Nephron (organoid): ENCODE measurements around the gene CATSPERB.

Experiments
- H3K27ac Mint-ChIP-seq, 3 experiments: 2 replicates each; pipeline ENCODE4 v1.8.0; 2020; ENCODE audit warnings: mixed read lengths in 3 of 3, mild to moderate bottlenecking in 2 of 3, moderate library complexity in 1 of 3
- H3K27me3 Mint-ChIP-seq: 2 replicates; pipeline ENCODE4 v1.8.0; 2021; ENCODE audit warnings: low read depth, mild to moderate bottlenecking, moderate library complexity, mixed read lengths
- H3K36me3 Mint-ChIP-seq: 2 replicates; pipeline ENCODE4 v1.8.0; 2020; ENCODE audit warnings: low read depth, mixed read lengths
- H3K4me1 Mint-ChIP-seq: 2 replicates; pipeline ENCODE4 v1.8.0; 2020; ENCODE audit warnings: mixed read lengths
- H3K4me3 Mint-ChIP-seq, 3 experiments: 2 replicates each; pipeline ENCODE4 v1.8.0; 2020; ENCODE audit warnings: mild to moderate bottlenecking in 3 of 3, mixed read lengths in 3 of 3, moderate library complexity in 2 of 3
- H3K9me3 Mint-ChIP-seq: 2 replicates; pipeline ENCODE4 v1.8.0; 2020; ENCODE audit warnings: mixed read lengths
- CTCF ChIP-seq, 3 experiments: fragments of 200-600 bp; sonication (generic); IDR thresholded peaks; one replicate each; pipeline ENCODE4 v1.5.0; 2021; ENCODE audit warnings: antibody characterized with exemption in 3 of 3; ENCODE audit not compliant: unreplicated experiment in 3 of 3

Gene CATSPERB

DNA sequence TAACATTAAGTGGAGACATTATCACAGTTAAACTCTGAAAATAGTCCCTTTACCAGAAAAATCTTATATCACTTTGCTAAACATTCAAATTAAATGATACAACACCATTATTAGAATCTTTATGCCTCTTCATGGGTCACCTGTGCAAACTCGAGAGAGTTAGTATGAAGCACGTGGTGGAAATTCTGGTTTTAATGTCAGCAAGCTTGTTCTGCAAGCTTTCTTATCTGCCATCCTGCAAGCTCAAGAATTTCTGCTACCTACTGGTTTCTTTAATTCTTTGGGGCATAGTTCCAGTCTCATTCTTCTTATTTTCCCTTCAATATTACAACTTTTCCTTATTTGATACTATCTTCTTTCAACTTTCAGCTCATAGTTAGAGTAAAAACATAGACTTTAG, 868 bp downstream of the CATSPERB start:
- H3K36me3 Mint-ChIP-seq: no peaks in the 10 kb centered on the region
- no peak for TF ChIP-seq CTCF (IDR thresholded peaks at IDR 0.05; ENCODE audit: unreplicated experiment in 3 of 3)
- peaks cover 8% of the 10 kb centered on the region for H3K27me3 Mint-ChIP-seq
- H3K4me1 Mint-ChIP-seq: no peaks in the 10 kb centered on the region
- no peaks in the 10 kb centered on the region for H3K9me3 Mint-ChIP-seq
- no peak overlapping the region for H3K4me3 Mint-ChIP-seq
- no peak overlapping the region for H3K27ac Mint-ChIP-seq

GRCh38 chr14:91729756-91730155, 2.1 kb downstream of the CATSPERB start:
- no peak for TF ChIP-seq CTCF (IDR thresholded peaks at IDR 0.05; ENCODE audit: unreplicated experiment in 3 of 3)

GRCh38 chr14:91728616-91729183, 3.2 kb downstream of the CATSPERB start:
- no peaks in the 10 kb centered on the region for H3K4me1 Mint-ChIP-seq
- no peak overlapping the region for H3K4me3 Mint-ChIP-seq
- H3K27ac Mint-ChIP-seq: no peak overlapping the region
- H3K9me3 Mint-ChIP-seq: no peaks in the 10 kb centered on the region
- TF ChIP-seq CTCF (IDR thresholded peaks at IDR 0.05; ENCODE audit: unreplicated experiment in 3 of 3): no peak
- peaks cover 5% of the 10 kb centered on the region for H3K27me3 Mint-ChIP-seq
- H3K36me3 Mint-ChIP-seq: no peaks in the 10 kb centered on the region

More at GRCh38 chr14:91729756-91730155, 2.1 kb downstream of the CATSPERB start:
- Mint-ChIP-seq H3K27me3 (peaks cover 8% of the 10 kb centered on the region), H3K27ac (no peak overlapping the region), H3K9me3 (no peaks in the 10 kb centered on the region), H3K4me1 (no peaks in the 10 kb centered on the region), H3K4me3 (no peak overlapping the region), H3K36me3 (no peaks in the 10 kb centered on the region)

GRCh38 chr14:91727121-91727520, 4.8 kb downstream of the CATSPERB start:
- no peak overlapping the region for H3K27ac Mint-ChIP-seq
- TF ChIP-seq CTCF (IDR thresholded peaks at IDR 0.05; ENCODE audit: unreplicated experiment in 3 of 3): no peak
- H3K27me3 Mint-ChIP-seq: peaks cover 5% of the 10 kb centered on the region
- no peak overlapping the region for H3K4me3 Mint-ChIP-seq
- H3K9me3 Mint-ChIP-seq: peaks cover under 1% of the 10 kb centered on the region
- H3K4me1 Mint-ChIP-seq: no peaks in the 10 kb centered on the region
- H3K36me3 Mint-ChIP-seq: no peaks in the 10 kb centered on the region

- H3K27ac Mint-ChIP-seq: no peak overlapping the region
- TF ChIP-seq CTCF (IDR thresholded peaks at IDR 0.05; ENCODE audit: unreplicated experiment in 3 of 3): no peak
- H3K9me3 Mint-ChIP-seq: peaks cover 2% of the 10 kb centered on the region
- no peak overlapping the region for H3K4me3 Mint-ChIP-seq
- no peaks in the 10 kb centered on the region for H3K36me3 Mint-ChIP-seq
- H3K27me3 Mint-ChIP-seq: peaks cover 5% of the 10 kb centered on the region
- no peaks in the 10 kb centered on the region for H3K4me1 Mint-ChIP-seq
Measured at GRCh38 chr14:91723501-91723900, 8.4 kb downstream of the CATSPERB start.

DNA sequence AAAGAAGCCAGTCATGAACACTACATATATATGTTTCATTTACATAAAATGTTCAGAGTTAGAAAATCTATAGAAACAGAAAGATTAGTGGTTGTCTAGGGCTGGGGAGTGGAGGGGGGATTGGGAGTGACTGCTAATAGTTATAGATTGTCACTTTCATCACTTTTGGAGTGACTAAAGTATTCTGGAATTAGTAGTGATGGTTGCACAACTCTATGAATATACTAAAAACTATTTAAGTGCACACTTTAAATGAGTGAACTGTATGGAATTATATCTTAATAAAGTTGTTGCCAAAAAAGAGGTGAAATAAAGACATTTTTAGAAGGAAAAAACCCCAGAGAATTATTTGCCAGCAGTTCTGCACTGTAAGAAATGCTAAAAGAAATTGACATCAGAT, 9.5 kb downstream of the CATSPERB start:
- H3K4me3 Mint-ChIP-seq: no peak overlapping the region
- H3K9me3 Mint-ChIP-seq: peaks cover 2% of the 10 kb centered on the region
- H3K27me3 Mint-ChIP-seq: peaks cover 5% of the 10 kb centered on the region
- no peak overlapping the region for H3K27ac Mint-ChIP-seq
- TF ChIP-seq CTCF (IDR thresholded peaks at IDR 0.05; ENCODE audit: unreplicated experiment in 3 of 3): no peak
- no peaks in the 10 kb centered on the region for H3K4me1 Mint-ChIP-seq
- no peaks in the 10 kb centered on the region for H3K36me3 Mint-ChIP-seq
